Peyer's patch (tissue), 4 donors: ENCODE measurements around the gene USP53. TPM values are rescaled to one million over a fixed set of nuclear protein-coding genes. Genes with fewer than 3 reads are reported as not detected.

ENCODE experiments used
- DNase-seq, 3 donors: peaks; one replicate each; pipeline ENCODE4 v3.0.0-alpha.2; 2017 to 2019
- H3K27ac ChIP-seq, 4 donors: fragments of 200-600 bp; sonication (generic); one replicate each; pipeline ENCODE4 v1.5.1; 2016 to 2019
- H3K27me3 ChIP-seq, 2 donors: fragments of 200-600 bp; sonication (generic); one replicate each; pipeline ENCODE4 v1.5.1; 2019
- H3K36me3 ChIP-seq, 3 donors: fragments of 200-600 bp; sonication (generic); one replicate each; pipeline ENCODE4 v1.5.1; 2016 to 2019
- H3K4me1 ChIP-seq, 4 donors: fragments of 200-600 bp; sonication (generic); one replicate each; pipeline ENCODE4 v1.5.1; 2016 to 2019
- H3K4me3 ChIP-seq, 4 donors: fragments of 200-600 bp; sonication (generic); 1 replicate in 3 of 4; 2 replicates in 1 of 4; pipeline ENCODE4 v1.5.1; 2016 to 2019; ENCODE audit warnings: mild to moderate bottlenecking in 1 of 4
- H3K9me3 ChIP-seq, 4 donors: fragments of 200-600 bp; sonication (generic); one replicate each; pipeline ENCODE4 v1.5.1; 2016 to 2019; ENCODE audit warnings: mild to moderate bottlenecking in 1 of 4
- CTCF ChIP-seq, 6 experiments: fragments of 450-650 bp in 4 of 6; fragments of 200-600 bp in 2 of 6; sonication (generic) in 1 of 6; IDR thresholded peaks; one replicate each; pipeline ENCODE4 v1.5.1; 2017 to 2019; ENCODE audit warnings: antibody characterized with exemption in 6 of 6, mild to moderate bottlenecking in 3 of 6, moderate library complexity in 1 of 6
- POLR2A ChIP-seq, 2 donors: fragments of 450-650 bp; IDR thresholded peaks; one replicate each; pipeline ENCODE4 v1.5.1; 2017; ENCODE audit warnings: antibody characterized with exemption in 2 of 2, mild to moderate bottlenecking in 2 of 2, moderate library complexity in 2 of 2
- total RNA-seq, 4 donors: library from RNA; depleted of rRNA; stranded (reverse); fragments of >200 nt; gene quantifications; one replicate each; pipeline ENCODE4 v1.1.0, GENCODE V29; 2016

USP53 gene
- total RNA-seq, 4 donors from 2014 or later = 41.5 to 75.1 (median 59.3) TPM

GRCh38 chr4:119184128-119184527 is 28.4 kb upstream of the USP53 start:
- Histone ChIP-seq H3K36me3 (no peaks in the 10 kb centered on the region), H3K27ac (no peak overlapping the region), H3K9me3 (no peaks in the 10 kb centered on the region), H3K4me1 (no peaks in the 10 kb centered on the region), H3K27me3 (no peaks in the 10 kb centered on the region), H3K4me3 (no peak overlapping the region)
- no peak for TF ChIP-seq CTCF (IDR thresholded peaks at IDR 0.05)
- no peak for TF ChIP-seq POLR2A (IDR thresholded peaks at IDR 0.05)
- DNase-seq = no peak

- Histone ChIP-seq H3K27ac (peak overlapping the region in 1 of 4 donors; percentile 32), H3K27me3 (no peaks in the 10 kb centered on the region), H3K36me3 (no peaks in the 10 kb centered on the region), H3K4me3 (no peak overlapping the region), H3K4me1 (no peaks in the 10 kb centered on the region), H3K9me3 (no peaks in the 10 kb centered on the region)
- no peak for TF ChIP-seq CTCF (IDR thresholded peaks at IDR 0.05)
- TF ChIP-seq POLR2A (IDR thresholded peaks at IDR 0.05) = no peak
- no peak for DNase-seq
Observed at GRCh38 chr4:119189638-119190037, 22.9 kb upstream of the USP53 start.

- no peaks in the 10 kb centered on the region for H3K9me3 ChIP-seq
- H3K27me3 ChIP-seq = no peaks in the 10 kb centered on the region
- no peaks in the 10 kb centered on the region for H3K4me1 ChIP-seq
- DNase-seq = no peak
- no peak overlapping the region for H3K27ac ChIP-seq
- no peak for TF ChIP-seq POLR2A (IDR thresholded peaks at IDR 0.05)
- no peak for TF ChIP-seq CTCF (IDR thresholded peaks at IDR 0.05)
- no peak overlapping the region for H3K4me3 ChIP-seq
- H3K36me3 ChIP-seq = no peaks in the 10 kb centered on the region
Observed at GRCh38 chr4:119190354-119190753, 22.2 kb upstream of the USP53 start.

GRCh38 chr4:119191505-119191904 is 21.0 kb upstream of the USP53 start:
- no peaks in the 10 kb centered on the region for H3K4me1 ChIP-seq
- DNase-seq = no peak
- H3K4me3 ChIP-seq = no peak overlapping the region
- H3K27ac ChIP-seq = no peak overlapping the region
- TF ChIP-seq CTCF (IDR thresholded peaks at IDR 0.05) = no peak
- TF ChIP-seq POLR2A (IDR thresholded peaks at IDR 0.05) = no peak
- no peaks in the 10 kb centered on the region for H3K9me3 ChIP-seq
- H3K27me3 ChIP-seq = no peaks in the 10 kb centered on the region
- H3K36me3 ChIP-seq = no peaks in the 10 kb centered on the region

- DNase-seq = no peak
- H3K27me3 ChIP-seq = no peaks in the 10 kb centered on the region
- H3K9me3 ChIP-seq = no peaks in the 10 kb centered on the region
- no peak overlapping the region for H3K4me3 ChIP-seq
- H3K27ac ChIP-seq = no peak overlapping the region
- H3K4me1 ChIP-seq = no peaks in the 10 kb centered on the region
- TF ChIP-seq CTCF (IDR thresholded peaks at IDR 0.05) (no peak), POLR2A (IDR thresholded peaks at IDR 0.05) (no peak)
- H3K36me3 ChIP-seq = no peaks in the 10 kb centered on the region
Observed at GRCh38 chr4:119197772-119198212, 14.7 kb upstream of the USP53 start.

- no peak overlapping the region for H3K27ac ChIP-seq
- H3K9me3 ChIP-seq = no peaks in the 10 kb centered on the region
- H3K4me1 ChIP-seq = no peaks in the 10 kb centered on the region
- H3K27me3 ChIP-seq = no peaks in the 10 kb centered on the region
- DNase-seq = no peak
- no peaks in the 10 kb centered on the region for H3K36me3 ChIP-seq
- no peak overlapping the region for H3K4me3 ChIP-seq
- TF ChIP-seq CTCF (IDR thresholded peaks at IDR 0.05) (no peak), POLR2A (IDR thresholded peaks at IDR 0.05) (no peak)
Observed at GRCh38 chr4:119204916-119205315, 7.6 kb upstream of the USP53 start.
